ENCODE measurements around the gene RWDD1.

DNA sequence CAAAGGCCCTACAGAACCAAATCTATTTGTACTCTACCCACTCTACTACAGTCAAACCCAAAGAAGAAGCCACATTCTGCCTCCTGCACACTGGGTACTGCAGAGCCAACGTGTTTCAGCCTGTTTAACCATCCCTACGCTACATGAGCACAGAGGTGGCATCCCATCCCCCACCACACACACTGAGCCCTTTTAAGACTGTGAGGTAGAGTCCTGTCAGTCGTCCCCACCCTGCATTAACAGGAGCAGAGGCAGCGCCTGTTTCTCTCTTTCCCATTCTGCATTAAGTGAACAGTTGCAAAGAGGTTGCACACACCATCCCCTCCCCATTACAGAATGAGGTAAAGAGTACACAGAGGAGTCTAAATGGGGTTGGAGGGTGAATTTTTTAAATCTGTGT is 39.8 kb downstream of the RWDD1 start:
- TF ChIP-seq, protein P1, sequence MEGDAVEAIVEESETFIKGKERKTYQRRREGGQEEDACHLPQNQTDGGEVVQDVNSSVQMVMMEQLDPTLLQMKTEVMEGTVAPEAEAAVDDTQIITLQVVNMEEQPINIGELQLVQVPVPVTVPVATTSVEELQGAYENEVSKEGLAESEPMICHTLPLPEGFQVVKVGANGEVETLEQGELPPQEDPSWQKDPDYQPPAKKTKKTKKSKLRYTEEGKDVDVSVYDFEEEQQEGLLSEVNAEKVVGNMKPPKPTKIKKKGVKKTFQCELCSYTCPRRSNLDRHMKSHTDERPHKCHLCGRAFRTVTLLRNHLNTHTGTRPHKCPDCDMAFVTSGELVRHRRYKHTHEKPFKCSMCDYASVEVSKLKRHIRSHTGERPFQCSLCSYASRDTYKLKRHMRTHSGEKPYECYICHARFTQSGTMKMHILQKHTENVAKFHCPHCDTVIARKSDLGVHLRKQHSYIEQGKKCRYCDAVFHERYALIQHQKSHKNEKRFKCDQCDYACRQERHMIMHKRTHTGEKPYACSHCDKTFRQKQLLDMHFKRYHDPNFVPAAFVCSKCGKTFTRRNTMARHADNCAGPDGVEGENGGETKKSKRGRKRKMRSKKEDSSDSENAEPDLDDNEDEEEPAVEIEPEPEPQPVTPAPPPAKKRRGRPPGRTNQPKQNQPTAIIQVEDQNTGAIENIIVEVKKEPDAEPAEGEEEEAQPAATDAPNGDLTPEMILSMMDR (IDR thresholded peaks at IDR 0.05; ENCODE audit: low read length) = no peak
- no peak for TF ChIP-seq EZH2 (IDR thresholded peaks at IDR 0.05; ENCODE audit: borderline replicate concordance, low read length)
